Tibial nerve (tissue), 4 donors: ENCODE results near the gene RTP4. TPM values are rescaled to one million over a fixed set of nuclear protein-coding genes. Genes with fewer than 3 reads are reported as not detected.

Source experiments
- DNase-seq, 2 donors: peaks; one replicate each; pipeline ENCODE4 v3.0.0-alpha.2; 2019; ENCODE audit warnings: low spot score in 2 of 2
- H3K27ac ChIP-seq, 4 donors: fragments of 200-600 bp; sonication (generic) in 3 of 4; one replicate each; pipeline ENCODE4 v1.5.1; 2017 to 2019; ENCODE audit warnings: mild to moderate bottlenecking in 1 of 4
- H3K27me3 ChIP-seq, 2 donors: fragments of 200-600 bp; sonication (generic) in 1 of 2; one replicate each; pipeline versions ENCODE4 v1.5.1 to v1.6.0; 2017 to 2019
- H3K36me3 ChIP-seq, 3 donors: fragments of 200-600 bp; sonication (generic); one replicate each; pipeline ENCODE4 v1.5.1; 2018 to 2019
- H3K4me1 ChIP-seq, 4 donors: fragments of 200-600 bp; sonication (generic) in 3 of 4; one replicate each; pipeline ENCODE4 v1.5.1; 2017 to 2019
- H3K4me3 ChIP-seq, 4 donors: fragments of 200-600 bp; sonication (generic) in 3 of 4; one replicate each; pipeline ENCODE4 v1.5.1; 2017 to 2019; ENCODE audit warnings: mild to moderate bottlenecking in 1 of 4, moderate library complexity in 1 of 4
- H3K9me3 ChIP-seq, 4 donors: fragments of 200-600 bp; sonication (generic) in 3 of 4; one replicate each; pipeline ENCODE4 v1.5.1; 2017 to 2019
- CTCF ChIP-seq, 5 experiments: fragments of 200-600 bp in 3 of 5; fragments of 450-650 bp in 2 of 5; sonication (generic) in 3 of 5; IDR thresholded peaks; one replicate each; pipeline ENCODE4 v1.5.1; 2016 to 2019; ENCODE audit warnings: antibody characterized with exemption in 5 of 5, mild to moderate bottlenecking in 3 of 5, moderate library complexity in 2 of 5
- EP300 ChIP-seq, 2 donors: sonication (generic); formaldehyde crosslinking; IDR thresholded peaks; one replicate each; pipeline ENCODE4 v1.6.1; 2017; ENCODE audit warnings: antibody characterized with exemption in 2 of 2, mild to moderate bottlenecking in 1 of 2
- POLR2A ChIP-seq, 2 donors: fragments of 450-650 bp; IDR thresholded peaks; one replicate each; pipeline ENCODE4 v1.6.1; 2017; ENCODE audit warnings: antibody characterized with exemption in 2 of 2, mild to moderate bottlenecking in 2 of 2, moderate library complexity in 2 of 2
- WGBS, 2 donors: methylation state at CpG; one replicate each; pipeline ENCODE4 v1.1.5; 2018; 5-methylcytosine and 5-hydroxymethylcytosine counted together
- total RNA-seq, 4 donors: library from RNA; depleted of rRNA; stranded (reverse); fragments of >200 nt; gene quantifications; one replicate each; pipeline ENCODE4 v1.1.0, GENCODE V29; 2016

Gene RTP4
- total RNA-seq, 4 donors from 2014 or later, result 0.60 to 3.7 (median 1.8) TPM

- H3K36me3 ChIP-seq, result no peaks in the 10 kb centered on the region
- no peak overlapping the region for H3K4me3 ChIP-seq
- H3K4me1 ChIP-seq, result peaks cover 0 to 12% (median 0%) of the 10 kb centered on the region in 4 donors
- no peaks in the 10 kb centered on the region for H3K9me3 ChIP-seq
- H3K27me3 ChIP-seq, result no peaks in the 10 kb centered on the region
- DNase-seq, result no peak
- no peak overlapping the region for H3K27ac ChIP-seq
- TF ChIP-seq CTCF (IDR thresholded peaks at IDR 0.05) (no peak), POLR2A (IDR thresholded peaks at IDR 0.05) (no peak), EP300 (IDR thresholded peaks at IDR 0.05) (no peak)
- WGBS, 2 donors, result 83 to 86% methylated on average over 7 of the region's 7 CpGs
These were observed 45.9 kb upstream of the RTP4 start for GRCh38 chr3:187322291-187322690.

GRCh38 chr3:187323091-187323490, 45.1 kb upstream of the RTP4 start:
- H3K4me3 ChIP-seq, result no peak overlapping the region
- WGBS, 2 donors, result 75 to 87% methylated on average over 3 of the region's 3 CpGs
- no peak overlapping the region for H3K27ac ChIP-seq
- H3K4me1 ChIP-seq, result peaks cover 0 to 12% (median 0%) of the 10 kb centered on the region in 4 donors
- H3K36me3 ChIP-seq, result no peaks in the 10 kb centered on the region
- no peaks in the 10 kb centered on the region for H3K27me3 ChIP-seq
- TF ChIP-seq CTCF (IDR thresholded peaks at IDR 0.05) (no peak), EP300 (IDR thresholded peaks at IDR 0.05) (no peak), POLR2A (IDR thresholded peaks at IDR 0.05) (no peak)
- no peak for DNase-seq
- no peaks in the 10 kb centered on the region for H3K9me3 ChIP-seq

GRCh38 chr3:187325632-187326031, 42.6 kb upstream of the RTP4 start:
- Histone ChIP-seq H3K4me3 (no peak overlapping the region), H3K9me3 (no peaks in the 10 kb centered on the region), H3K27ac (no peak overlapping the region), H3K4me1 (no peaks in the 10 kb centered on the region), H3K36me3 (no peaks in the 10 kb centered on the region), H3K27me3 (no peaks in the 10 kb centered on the region)
- WGBS, 2 donors, result 66 to 67% methylated on average over 5 of the region's 5 CpGs
- no peak for DNase-seq
- TF ChIP-seq CTCF (IDR thresholded peaks at IDR 0.05), result no peak
- TF ChIP-seq EP300 (IDR thresholded peaks at IDR 0.05), result no peak
- no peak for TF ChIP-seq POLR2A (IDR thresholded peaks at IDR 0.05)

- no peaks in the 10 kb centered on the region for H3K9me3 ChIP-seq
- TF ChIP-seq POLR2A (IDR thresholded peaks at IDR 0.05), result no peak
- TF ChIP-seq CTCF (IDR thresholded peaks at IDR 0.05), result no peak
- TF ChIP-seq EP300 (IDR thresholded peaks at IDR 0.05), result no peak
- DNase-seq, result no peak
- no peaks in the 10 kb centered on the region for H3K36me3 ChIP-seq
- H3K4me1 ChIP-seq, result no peaks in the 10 kb centered on the region
- no peaks in the 10 kb centered on the region for H3K27me3 ChIP-seq
- no peak overlapping the region for H3K4me3 ChIP-seq
- 72 to 76% methylated on average over 2 of the region's 2 CpGs for WGBS, 2 donors
- no peak overlapping the region for H3K27ac ChIP-seq
These were observed 40.3 kb upstream of the RTP4 start for GRCh38 chr3:187327845-187328244.

- Histone ChIP-seq H3K9me3 (no peaks in the 10 kb centered on the region), H3K4me3 (no peak overlapping the region), H3K4me1 (no peaks in the 10 kb centered on the region), H3K36me3 (no peaks in the 10 kb centered on the region), H3K27ac (no peak overlapping the region), H3K27me3 (no peaks in the 10 kb centered on the region)
- 92 to 96% methylated on average over 3 of the region's 3 CpGs for WGBS, 2 donors
- TF ChIP-seq POLR2A (IDR thresholded peaks at IDR 0.05), result no peak
- no peak for TF ChIP-seq EP300 (IDR thresholded peaks at IDR 0.05)
- no peak for TF ChIP-seq CTCF (IDR thresholded peaks at IDR 0.05)
- no peak for DNase-seq
These were observed 39.5 kb upstream of the RTP4 start for GRCh38 chr3:187328691-187329090.
